ENCODE data around the gene SLC2A13.

GRCh38 chr12:40106202-40106533 is 287 bp upstream of the SLC2A13 start:
- TF ChIP-seq POLR2A (IDR thresholded peaks at IDR 0.05), result no peak
- TF ChIP-seq CTCF (IDR thresholded peaks at IDR 0.05), result no peak
- TF ChIP-seq EP300 (IDR thresholded peaks at IDR 0.05), result no peak

All from tibial nerve (tissue), 4 donors.